ENCODE measurements around the gene GNAQ. TPM values are rescaled to one million over a fixed set of nuclear protein-coding genes. Genes with fewer than 3 reads are reported as not detected.
"Not testable (repeated sequence)": the region's sequence is repeated elsewhere in the genome, so short reads cannot be mapped to it uniquely, and the experiment has no call there.

The GNAQ gene
- total and polyA plus RNA-seq, 2 of the 4 experiments (the other 2 are of a cell fraction): 23.1 to 50.7 TPM

DNA sequence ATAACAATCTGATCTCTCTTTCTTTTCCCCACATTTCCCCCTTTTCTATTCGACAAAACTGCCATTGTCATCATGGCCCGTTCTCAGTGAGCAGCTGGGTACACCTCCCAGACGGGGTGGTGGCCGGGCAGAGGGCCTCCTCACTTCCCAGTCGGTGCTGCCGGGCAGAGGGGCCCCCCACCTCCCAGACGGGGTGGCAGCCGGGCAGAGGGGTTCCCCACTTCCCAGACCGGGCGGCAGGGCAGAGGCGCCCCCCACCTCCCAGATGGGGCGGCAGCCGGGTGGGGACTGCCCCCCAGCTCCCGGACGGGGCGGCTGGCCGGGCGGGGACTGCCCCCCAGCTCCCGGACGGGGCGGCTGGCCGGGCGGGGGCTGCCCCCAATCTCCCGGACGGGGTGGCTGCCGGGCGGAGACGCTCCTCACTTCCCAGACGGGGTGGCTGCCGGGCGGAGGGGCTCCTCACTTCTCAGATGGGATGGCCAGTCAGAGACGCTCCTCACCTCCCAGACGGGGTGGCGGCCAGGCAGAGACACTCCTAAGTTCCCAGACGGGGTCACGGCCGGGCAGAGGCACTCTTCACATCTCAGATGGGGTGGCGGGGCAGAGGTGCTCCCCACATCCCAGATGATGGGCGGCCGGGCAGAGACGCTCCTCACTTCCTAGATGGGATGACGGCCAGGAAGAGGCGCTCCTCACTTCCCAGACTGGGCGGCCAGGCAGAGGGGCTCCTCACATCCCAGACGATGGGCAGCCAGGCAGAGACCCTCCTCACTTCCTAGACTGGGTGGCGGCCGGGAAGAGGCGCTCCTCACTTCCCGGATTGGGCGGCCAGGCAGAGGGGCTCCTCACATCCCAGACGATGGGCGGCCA, 328.9 kb downstream of the GNAQ start:
- BruUV-seq (replicated peaks); dilution Hi-C loops (cut with HindIII; ENCODE audit: low sequenced_read_pairs, unreplicated experiment); CTCF ChIA-PET; H3K4me3 ChIP-seq (ENCODE audit: insufficient read depth, low read depth, low read length); H3K9me3 ChIP-seq (ENCODE audit: control insufficient read depth, insufficient read depth, low read length); POLR2A ChIA-PET (ENCODE audit: unreplicated experiment); H3K18ac ChIP-seq (ENCODE audit: low read depth, low read length); H3K4ac ChIP-seq (ENCODE audit: low read depth, low read length); H4K91ac ChIP-seq (ENCODE audit: insufficient read depth, low read depth, low read length); H2BK120ac ChIP-seq (ENCODE audit: low read depth, low read length); H2AFZ ChIP-seq (replicated peaks; ENCODE audit: low read length, poor library complexity); H2BK20ac ChIP-seq (ENCODE audit: low read depth, low read length); H3K27ac ChIP-seq (ENCODE audit: insufficient read depth, low read length); H4K8ac ChIP-seq (ENCODE audit: low read depth in 2 of 2, low read length in 2 of 2); H3K23ac ChIP-seq (ENCODE audit: low read depth, low read length); H3K4me2 ChIP-seq (ENCODE audit: low read depth, low read length); intact Hi-C loops (cut with micrococcal nuclease); H4K5ac ChIP-seq (ENCODE audit: low read depth, low read length); H2BK15ac ChIP-seq (ENCODE audit: low read depth, low read length); H3K4me1 ChIP-seq (ENCODE audit: control insufficient read depth, insufficient read depth, low read length); H2AK5ac ChIP-seq (ENCODE audit: low read depth, low read length); DNase-seq; H3K14ac ChIP-seq (replicated peaks; ENCODE audit: low read depth, low read length); H2BK5ac ChIP-seq (ENCODE audit: low read depth, low read length, poor library complexity, severe bottlenecking); H2AK9ac ChIP-seq (replicated peaks; ENCODE audit: low read depth, low read length, poor library complexity); H3K36me3 ChIP-seq (ENCODE audit: control insufficient read depth, insufficient read depth, low read length); ATAC-seq (ENCODE audit: low read depth); H3K56ac ChIP-seq (ENCODE audit: extremely low read depth, insufficient read depth, low read length); in situ Hi-C loops (cut with MboI; ENCODE audit: low sequenced_read_pairs); H3K9me1 ChIP-seq (ENCODE audit: insufficient read depth, low read length); H3K9ac ChIP-seq (ENCODE audit: low read depth, low read length); H4K20me1 ChIP-seq (ENCODE audit: insufficient read depth, low read length); H3K79me1 ChIP-seq (ENCODE audit: low read depth in 1 of 2, low read length in 2 of 2); H3K27me3 ChIP-seq (ENCODE audit: control insufficient read depth, insufficient read depth, low read length): not testable (repeated sequence)
- WGBS, 2 experiments (ENCODE audit: extremely low coverage in 2 of 2, insufficient read length in 1 of 2): 98% methylated on average over 14 of the region's 52 CpGs; no CpG with 5 or more reads in 1 of the 2 experiments

Data from IMR-90 (cell line).